HFFc6 (cell line): ENCODE measurements around the gene ZNF436. TPM values are rescaled to one million over a fixed set of nuclear protein-coding genes. Genes with fewer than 3 reads are reported as not detected.

Source experiments
- DNase-seq: peaks from one replicate; pipeline ENCODE4 v3.0.0-alpha.2; 2018
- H3K27ac Mint-ChIP-seq: 2 replicates; pipeline ENCODE4 v1.8.0; 2020; ENCODE audit warnings: mild to moderate bottlenecking, mixed read lengths
- H3K27me3 Mint-ChIP-seq: 2 replicates; pipeline ENCODE4 v1.8.0; 2021; ENCODE audit warnings: mild to moderate bottlenecking, moderate library complexity, mixed read lengths; ENCODE audit not compliant: insufficient read depth
- H3K36me3 Mint-ChIP-seq: 2 replicates; pipeline ENCODE4 v1.8.0; 2021; ENCODE audit warnings: low read depth, mixed read lengths
- H3K4me1 Mint-ChIP-seq: 2 replicates; pipeline ENCODE4 v1.8.0; 2020; ENCODE audit warnings: low read depth, mixed read lengths
- H3K4me3 Mint-ChIP-seq: 2 replicates; pipeline ENCODE4 v1.8.0; 2020; ENCODE audit warnings: mild to moderate bottlenecking, moderate library complexity, mixed read lengths
- H3K9me3 Mint-ChIP-seq: 2 replicates; pipeline ENCODE4 v1.8.0; 2020; ENCODE audit warnings: mild to moderate bottlenecking, mixed read lengths
- CTCF ChIP-seq: fragments of 200-600 bp; sonication (generic); IDR thresholded peaks from 2 replicates; pipeline ENCODE4 v1.5.0; 2021; ENCODE audit warnings: antibody characterized with exemption, mild to moderate bottlenecking
- long read RNA-seq: library from polyadenylated mRNA; unstranded; transcript quantifications from one replicate; pipeline ENCODE4 v2.0.0, GENCODE V29; 2019
- total RNA-seq, 6 experiments: library from RNA; stranded (reverse); fragmentation: NEBNext Ultra II Directional; extraction: Animal tissue kit (Norgen Biotek cat#: 25700); gene quantifications; 2 replicates in 1 of 6; 3 replicates in 5 of 6; pipeline ENCODE4 v1.2.3, GENCODE V29; 2021

ZNF436 gene
- total RNA-seq, result 1 to 10 TPM; 7.3 to 9.9 (median 8.8) TPM
- long read RNA-seq, partial matches to known transcripts, result 0 of 3 reads
- long read RNA-seq, other reads (novel, unspliced or antisense), result 1 of 3 reads

- Mint-ChIP-seq H3K36me3 (peaks cover 37% of the 10 kb centered on the region), H3K27me3 (no peaks in the 10 kb centered on the region; the same call in 1 of the 2 replicates), H3K4me1 (peaks cover 51% of the 10 kb centered on the region), H3K27ac (peak within 1 kb of the TSS; percentile 92), H3K9me3 (peaks cover 26% of the 10 kb centered on the region), H3K4me3 (peak within 1 kb of the TSS; percentile 93)
- TF ChIP-seq CTCF, result no peak
- peak; percentile 75 for DNase-seq
These were observed at the start of gene ZNF436 for GRCh38 chr1:23369335-23370013. Gene ZNF436, minus strand, starts transcription at chr1:23369836. Its CDS starts 1,831 bp downstream, at chr1:23368005.

GRCh38 chr1:23419180-23419579 lies 49.5 kb upstream of the ZNF436 start:
- no peak for TF ChIP-seq CTCF
- no peak for DNase-seq
- Mint-ChIP-seq H3K27ac (no peak overlapping the region), H3K4me1 (peaks cover 27% of the 10 kb centered on the region), H3K27me3 (peaks cover 4% of the 10 kb centered on the region; the same call in 1 of the 2 replicates), H3K4me3 (no peak overlapping the region), H3K9me3 (no peaks in the 10 kb centered on the region), H3K36me3 (no peaks in the 10 kb centered on the region)

- DNase-seq, result no peak
- no peak overlapping the region for H3K4me3 Mint-ChIP-seq
- H3K27ac Mint-ChIP-seq, result no peak overlapping the region
- H3K36me3 Mint-ChIP-seq, result no peaks in the 10 kb centered on the region
- H3K4me1 Mint-ChIP-seq, result peaks cover 18% of the 10 kb centered on the region
- no peak for TF ChIP-seq CTCF
- peaks cover 4% of the 10 kb centered on the region; the same call in 1 of the 2 replicates for H3K27me3 Mint-ChIP-seq
- no peaks in the 10 kb centered on the region for H3K9me3 Mint-ChIP-seq
These were observed 47.9 kb upstream of the ZNF436 start for GRCh38 chr1:23417570-23417969.

- TF ChIP-seq CTCF, result no peak
- Mint-ChIP-seq H3K27me3 (peaks cover 4% of the 10 kb centered on the region; the same call in 1 of the 2 replicates), H3K4me3 (no peak overlapping the region), H3K27ac (no peak overlapping the region), H3K9me3 (no peaks in the 10 kb centered on the region), H3K36me3 (no peaks in the 10 kb centered on the region), H3K4me1 (peaks cover 18% of the 10 kb centered on the region)
- DNase-seq, result no peak
These were observed 47.3 kb upstream of the ZNF436 start for GRCh38 chr1:23416964-23417363.

GRCh38 chr1:23408797-23409290 lies 39.2 kb upstream of the ZNF436 start:
- Mint-ChIP-seq H3K4me3 (no peak overlapping the region), H3K9me3 (no peaks in the 10 kb centered on the region), H3K4me1 (peaks cover 29% of the 10 kb centered on the region), H3K27me3 (no peaks in the 10 kb centered on the region; the same call in 1 of the 2 replicates), H3K36me3 (no peaks in the 10 kb centered on the region), H3K27ac (no peak overlapping the region)
- TF ChIP-seq CTCF, result no peak
- no peak for DNase-seq
